GM12864 (cell line): Measurements from ENCODE around the gene NUP98.
"Not testable (repeated sequence)": the region's sequence is repeated elsewhere in the genome, so short reads cannot be mapped to it uniquely, and the experiment has no call there.

Source experiments
- DNase-seq: peaks from one replicate; pipeline ENCODE4 v3.0.0-alpha.2; 2011; ENCODE audit warnings: low read depth
- H3K4me3 ChIP-seq: 2 replicates; pipeline ENCODE4 v1.5.1; 2011; ENCODE audit warnings: mild to moderate bottlenecking, low read depth, low read length, control low read depth
- TF ChIP-seq, protein P1 (sequence below): IDR thresholded peaks from 2 replicates; pipeline ENCODE4 v1.5.1; 2011; ENCODE audit warnings: low read depth, mild to moderate bottlenecking, moderate library complexity, low read length, control low read depth, inconsistent platforms; ENCODE audit errors: missing control alignments

The NUP98 gene

DNA sequence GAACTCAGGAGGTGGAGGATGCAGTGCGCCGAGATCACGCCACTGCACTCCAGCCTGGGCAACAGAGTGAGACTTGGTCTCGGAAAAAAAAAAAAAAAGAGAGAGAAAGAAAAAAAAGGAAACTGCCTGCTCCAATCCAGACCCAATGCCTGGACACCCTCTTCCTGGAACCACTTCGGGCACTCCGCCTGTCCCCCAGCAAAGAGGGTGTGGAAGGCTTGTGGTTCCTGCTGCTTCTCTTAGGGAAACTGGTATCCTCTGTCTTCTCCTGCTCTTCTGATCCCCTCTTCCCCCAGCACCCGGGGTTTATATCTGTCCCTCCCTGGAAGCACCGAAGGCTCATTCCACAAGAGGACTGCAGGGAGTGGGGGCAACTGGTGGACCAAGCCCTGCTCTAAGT lies 139.1 kb downstream of the NUP98 start:
- TF ChIP-seq, protein P1, sequence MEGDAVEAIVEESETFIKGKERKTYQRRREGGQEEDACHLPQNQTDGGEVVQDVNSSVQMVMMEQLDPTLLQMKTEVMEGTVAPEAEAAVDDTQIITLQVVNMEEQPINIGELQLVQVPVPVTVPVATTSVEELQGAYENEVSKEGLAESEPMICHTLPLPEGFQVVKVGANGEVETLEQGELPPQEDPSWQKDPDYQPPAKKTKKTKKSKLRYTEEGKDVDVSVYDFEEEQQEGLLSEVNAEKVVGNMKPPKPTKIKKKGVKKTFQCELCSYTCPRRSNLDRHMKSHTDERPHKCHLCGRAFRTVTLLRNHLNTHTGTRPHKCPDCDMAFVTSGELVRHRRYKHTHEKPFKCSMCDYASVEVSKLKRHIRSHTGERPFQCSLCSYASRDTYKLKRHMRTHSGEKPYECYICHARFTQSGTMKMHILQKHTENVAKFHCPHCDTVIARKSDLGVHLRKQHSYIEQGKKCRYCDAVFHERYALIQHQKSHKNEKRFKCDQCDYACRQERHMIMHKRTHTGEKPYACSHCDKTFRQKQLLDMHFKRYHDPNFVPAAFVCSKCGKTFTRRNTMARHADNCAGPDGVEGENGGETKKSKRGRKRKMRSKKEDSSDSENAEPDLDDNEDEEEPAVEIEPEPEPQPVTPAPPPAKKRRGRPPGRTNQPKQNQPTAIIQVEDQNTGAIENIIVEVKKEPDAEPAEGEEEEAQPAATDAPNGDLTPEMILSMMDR: no peak
- H3K4me3 ChIP-seq: no peak overlapping the region
- DNase-seq: no peak

- H3K4me3 ChIP-seq, DNase-seq: not testable (repeated sequence)
These were observed 140.0 kb downstream of the NUP98 start for GRCh38 chr11:3657331-3657730.

DNA sequence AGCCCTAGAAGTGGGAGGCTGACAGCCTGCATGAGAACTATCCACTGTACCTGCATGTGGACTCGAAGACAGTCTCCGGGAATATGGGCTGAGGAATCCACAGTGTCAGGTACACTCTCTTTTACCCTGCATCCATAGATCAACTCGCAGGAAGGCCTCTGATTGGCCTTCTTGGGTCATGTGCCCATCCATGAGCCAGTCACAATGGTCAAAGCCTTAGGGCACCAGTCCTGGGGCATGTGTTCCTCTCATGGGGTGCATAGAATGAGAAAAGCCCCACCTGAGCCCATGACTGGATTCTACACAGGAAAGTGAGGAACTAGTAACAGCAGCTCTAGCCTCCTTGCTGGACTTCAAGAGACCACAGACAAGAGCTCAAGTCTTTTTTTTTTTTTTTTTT lies 141.8 kb downstream of the NUP98 start:
- no peak overlapping the region for H3K4me3 ChIP-seq
- TF ChIP-seq, protein P1: no peak
- DNase-seq: no peak

- not testable (repeated sequence) for DNase-seq
These were observed 144.8 kb downstream of the NUP98 start for GRCh38 chr11:3652514-3652913.

DNA sequence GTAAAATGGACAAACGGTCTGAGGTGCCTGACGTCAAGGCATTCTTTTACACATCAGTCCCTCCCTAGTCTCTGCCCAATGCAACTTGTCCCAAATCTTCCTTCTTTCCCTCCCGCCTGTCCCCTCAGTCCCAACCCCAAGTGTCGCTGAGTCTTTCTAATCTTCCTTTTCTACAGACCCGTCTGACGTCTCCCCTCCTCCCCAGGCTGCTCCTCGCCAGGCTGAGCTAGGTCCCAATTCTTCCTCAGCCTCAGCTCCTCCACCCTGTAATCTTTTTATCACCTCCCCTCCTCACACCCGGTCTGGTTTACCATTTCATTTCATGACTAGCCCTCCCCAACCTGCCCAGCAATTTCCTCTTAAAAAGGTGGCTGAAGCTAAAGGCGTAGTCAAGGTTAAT lies 148.0 kb downstream of the NUP98 start:
- not testable (repeated sequence) for DNase-seq, H3K4me3 ChIP-seq

More at GRCh38 chr11:3652514-3652913, 144.8 kb downstream of the NUP98 start:
- H3K4me3 ChIP-seq: not testable (repeated sequence)

- H3K4me3 ChIP-seq, DNase-seq: not testable (repeated sequence)
These were observed 148.5 kb downstream of the NUP98 start for GRCh38 chr11:3648843-3649242.

DNA sequence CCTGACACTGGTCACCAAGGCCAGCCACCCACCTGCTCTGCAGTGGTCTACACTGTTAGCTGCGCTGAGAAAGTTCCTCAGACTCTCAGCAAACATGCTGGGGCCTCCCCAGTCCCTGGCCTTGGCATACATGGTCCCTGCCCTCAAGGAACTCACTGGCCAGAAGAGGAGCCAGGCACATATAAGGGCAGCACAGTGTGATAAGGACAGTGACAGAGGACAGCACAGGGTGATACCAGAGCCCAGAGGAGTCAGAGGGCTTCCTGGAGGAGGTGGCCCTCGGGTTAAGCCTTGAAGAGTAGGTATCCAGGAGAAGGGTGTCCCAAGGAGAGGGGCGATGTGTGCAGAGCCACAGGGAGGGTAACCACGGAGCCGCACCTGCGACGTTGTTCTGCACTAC lies 151.8 kb downstream of the NUP98 start:
- H3K4me3 ChIP-seq: no peak overlapping the region
- TF ChIP-seq, protein P1: no peak
- no peak for DNase-seq

DNA sequence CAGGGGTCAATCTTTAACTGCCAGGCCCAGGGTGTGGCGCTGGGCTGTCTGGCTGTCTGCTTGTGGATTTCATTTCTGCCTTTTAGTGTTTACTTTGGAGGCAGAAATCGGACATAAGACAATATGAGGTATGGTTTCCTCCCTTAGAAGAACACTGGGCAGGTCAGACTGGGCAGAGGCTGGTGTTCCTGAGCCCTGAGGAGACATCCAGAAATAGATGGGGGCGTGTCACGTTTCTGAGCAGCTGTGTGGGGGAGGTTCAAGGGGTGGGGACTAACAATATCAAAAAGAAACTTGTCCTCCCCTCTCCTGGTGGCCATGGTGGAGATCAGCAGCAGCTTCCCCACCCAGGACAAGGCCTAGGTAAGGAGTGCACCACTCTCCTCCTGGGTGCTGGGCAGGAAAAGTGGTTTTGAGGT lies 152.5 kb downstream of the NUP98 start, which contains the start of gene ART1:
Gene ART1 (plus strand): TSS at position 312 of the 419 bp plus-strand sequence. CDS start 14,086 bp downstream, outside the sequence.
- TF ChIP-seq, protein P1: no peak
- H3K4me3 ChIP-seq: no peak within 1 kb of the TSS
- DNase-seq: no peak

DNA sequence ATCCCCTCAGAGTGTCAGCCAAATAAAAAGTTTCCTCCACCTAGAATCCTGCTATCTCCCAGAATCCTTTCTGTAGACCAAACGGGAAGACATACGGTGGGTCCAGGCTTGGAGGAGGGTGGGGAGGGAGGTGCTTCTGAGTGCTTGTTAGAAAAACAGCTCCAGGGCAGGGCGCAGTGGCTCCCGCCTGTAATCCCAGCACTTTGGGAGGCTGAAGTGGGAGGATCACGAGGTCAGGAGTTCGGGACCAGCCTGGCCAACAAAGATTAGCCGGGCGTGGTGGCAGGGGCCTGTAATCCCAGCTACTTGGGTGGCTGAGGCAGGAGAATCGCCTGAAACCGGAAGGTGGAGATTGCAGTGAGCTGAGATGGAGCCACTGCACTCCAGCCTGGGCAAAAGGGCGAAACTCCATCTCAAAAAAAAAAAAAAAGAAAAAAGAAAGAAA lies 154.2 kb downstream of the NUP98 start:
- not testable (repeated sequence) for H3K4me3 ChIP-seq, DNase-seq
